Kidney (tissue), 14 donors: ENCODE data around the gene MMP13. TPM values are rescaled to one million over a fixed set of nuclear protein-coding genes. Genes with fewer than 3 reads are reported as not detected.

Experiments
- DNase-seq, 5 donors: peaks; one replicate each; pipeline ENCODE4 v3.0.0-alpha.2; 2013 to 2020
- FAIRE-seq: peaks from 2 replicates; lab custom pipeline; 2012; peaks lifted over from hg19 to GRCh38; lab: Jason Lieb, UNC
- H3K27ac ChIP-seq, 2 donors: one replicate each; pipeline ENCODE4 v1.7.0; 2013; ENCODE audit warnings: low read depth in 2 of 2, low read length in 2 of 2, inconsistent platforms in 1 of 2
- H3K27me3 ChIP-seq: one replicate; pipeline ENCODE4 v1.7.1; 2013; ENCODE audit warnings: low read length, inconsistent platforms; ENCODE audit not compliant: control insufficient read depth, insufficient read depth
- H3K36me3 ChIP-seq, 3 donors: one replicate each; pipeline versions ENCODE4 v1.7.0 to v1.7.1; 2013; ENCODE audit warnings: low read length in 3 of 3, control low read depth in 1 of 3, inconsistent platforms in 1 of 3; ENCODE audit not compliant: insufficient read depth in 3 of 3, control insufficient read depth in 2 of 3
- H3K4me1 ChIP-seq, 3 donors: one replicate each; pipeline versions ENCODE4 v1.7.0 to v1.7.1; 2013; ENCODE audit warnings: low read length in 3 of 3, inconsistent platforms in 1 of 3, low read depth in 1 of 3; ENCODE audit not compliant: control insufficient read depth in 2 of 3, insufficient read depth in 2 of 3
- H3K4me3 ChIP-seq, 3 donors: one replicate each; pipeline versions ENCODE4 v1.7.0 to v1.8.1; 2013; ENCODE audit warnings: low read length in 3 of 3, control low read depth in 1 of 3, inconsistent platforms in 1 of 3
- H3K9ac ChIP-seq, 3 donors: one replicate each; pipeline versions ENCODE4 v1.7.0 to v1.7.1; 2013; ENCODE audit warnings: low read length in 3 of 3, control low read depth in 1 of 3, inconsistent platforms in 1 of 3
- H3K9me3 ChIP-seq, 3 donors: one replicate each; pipeline versions ENCODE4 v1.7.0 to v1.7.1; 2013; ENCODE audit warnings: low read length in 3 of 3, control low read depth in 1 of 3, inconsistent platforms in 1 of 3; ENCODE audit not compliant: control insufficient read depth in 2 of 3, insufficient read depth in 1 of 3
- intact Hi-C: fragments of 100-400 bp; cut with DNase I; formaldehyde crosslinking; loops from one replicate; pipeline ENCODE4 v1.11.1; 2022
- polyA plus RNA-seq: library from polyadenylated mRNA; stranded (reverse); fragments of 350-450 nt; fragmentation: Illumina TruSeq; extraction: RNeasy Lipid Tissue Mini Kit (QIAGEN cat#74804); gene quantifications from one replicate; pipeline ENCODE4 v1.2.3, GENCODE V29; 2014; ENCODE audit warnings: low read depth, low replicate concordance; ENCODE audit not compliant: insufficient read depth
- total RNA-seq: library from RNA; stranded (reverse); fragmentation: NEBNext Ultra II Directional; extraction: Animal tissue kit (Norgen Biotek cat#: 25700); gene quantifications from one replicate; pipeline ENCODE4 v1.2.1, GENCODE V29; 2021
- TF ChIP-seq, protein P1 (sequence below): IDR thresholded peaks from 3 replicates; pipeline ENCODE4 v1.5.1; 2012; ENCODE audit warnings: mild to moderate bottlenecking, moderate library complexity, borderline replicate concordance; ENCODE audit not compliant: insufficient read depth; ENCODE audit errors: extremely low read depth
- donor health status: control.
- donor health status: control.
- donor health status: control.
- donor health status: control.
- donor health status: control.
- donor health status: DM: yes; HTN: yes; CAD: no.
- donor health status: Normal renal cell carcinoma (clear cell type).

The MMP13 gene
- total and polyA plus RNA-seq, 2 donors from 2014 or later, result not detected

DNA sequence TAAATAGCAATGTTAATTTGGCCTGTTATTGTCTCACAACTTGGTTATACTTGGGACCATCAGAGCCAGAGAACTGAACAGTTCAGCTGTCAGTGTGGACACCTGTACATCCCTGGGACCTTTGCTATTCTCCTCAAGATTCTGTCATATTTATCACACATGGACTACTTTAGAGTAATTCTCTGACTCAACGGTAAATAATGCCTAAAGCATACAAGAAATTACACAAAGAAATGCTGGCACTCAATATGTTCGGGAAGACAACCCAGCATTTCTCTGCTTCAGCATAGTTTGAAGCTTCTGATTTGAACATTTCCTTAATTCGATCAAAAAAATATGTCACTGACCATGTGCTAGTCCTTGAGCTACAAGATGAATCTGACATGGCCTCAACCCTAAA, 34.6 kb upstream of the MMP13 start:
- H3K36me3 ChIP-seq, result no peaks in the 10 kb centered on the region
- DNase-seq, result no peak
- no peaks in the 10 kb centered on the region for H3K4me1 ChIP-seq
- no peak overlapping the region for H3K27ac ChIP-seq
- FAIRE-seq, result no peak
- no peaks in the 10 kb centered on the region for H3K9me3 ChIP-seq
- intact Hi-C loops, result no loop called here
- TF ChIP-seq, protein P1, sequence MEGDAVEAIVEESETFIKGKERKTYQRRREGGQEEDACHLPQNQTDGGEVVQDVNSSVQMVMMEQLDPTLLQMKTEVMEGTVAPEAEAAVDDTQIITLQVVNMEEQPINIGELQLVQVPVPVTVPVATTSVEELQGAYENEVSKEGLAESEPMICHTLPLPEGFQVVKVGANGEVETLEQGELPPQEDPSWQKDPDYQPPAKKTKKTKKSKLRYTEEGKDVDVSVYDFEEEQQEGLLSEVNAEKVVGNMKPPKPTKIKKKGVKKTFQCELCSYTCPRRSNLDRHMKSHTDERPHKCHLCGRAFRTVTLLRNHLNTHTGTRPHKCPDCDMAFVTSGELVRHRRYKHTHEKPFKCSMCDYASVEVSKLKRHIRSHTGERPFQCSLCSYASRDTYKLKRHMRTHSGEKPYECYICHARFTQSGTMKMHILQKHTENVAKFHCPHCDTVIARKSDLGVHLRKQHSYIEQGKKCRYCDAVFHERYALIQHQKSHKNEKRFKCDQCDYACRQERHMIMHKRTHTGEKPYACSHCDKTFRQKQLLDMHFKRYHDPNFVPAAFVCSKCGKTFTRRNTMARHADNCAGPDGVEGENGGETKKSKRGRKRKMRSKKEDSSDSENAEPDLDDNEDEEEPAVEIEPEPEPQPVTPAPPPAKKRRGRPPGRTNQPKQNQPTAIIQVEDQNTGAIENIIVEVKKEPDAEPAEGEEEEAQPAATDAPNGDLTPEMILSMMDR, result no peak
- no peak overlapping the region for H3K9ac ChIP-seq
- no peak overlapping the region for H3K4me3 ChIP-seq
- no peaks in the 10 kb centered on the region for H3K27me3 ChIP-seq

DNA sequence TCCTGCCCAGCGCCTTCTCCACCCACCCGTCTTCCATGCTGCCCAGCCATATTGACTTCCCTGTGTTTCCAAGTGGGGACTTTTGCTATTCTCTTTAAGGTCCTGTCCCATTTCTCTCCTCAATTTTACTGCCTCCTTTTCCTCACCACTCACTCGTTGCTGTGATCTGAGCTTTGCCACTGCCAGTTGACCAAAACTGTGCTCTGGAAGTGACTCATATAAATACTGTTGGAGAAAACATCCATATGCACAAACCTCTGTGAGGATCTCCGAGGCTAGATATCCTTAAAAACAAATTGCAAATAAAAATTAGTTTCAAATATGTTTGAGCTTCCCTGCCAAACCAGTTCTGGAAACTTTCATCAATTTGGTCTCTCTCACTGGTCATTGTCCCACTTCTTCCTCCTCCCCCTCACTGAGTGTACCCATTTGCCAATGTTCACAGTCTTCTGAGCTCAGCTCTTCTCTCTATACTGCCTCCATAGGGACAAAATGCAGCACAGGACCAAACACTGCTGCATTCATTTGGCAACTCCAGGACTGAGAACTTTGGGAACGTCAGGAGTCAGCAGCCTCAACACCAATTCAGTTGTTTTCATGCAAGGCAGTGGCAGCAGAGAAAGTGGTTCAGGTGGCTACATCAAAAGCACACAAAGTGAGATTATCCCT, 34.0 kb upstream of the MMP13 start:
- no peak overlapping the region for H3K27ac ChIP-seq
- DNase-seq, result no peak
- H3K4me3 ChIP-seq, result no peak overlapping the region
- H3K9me3 ChIP-seq, result no peaks in the 10 kb centered on the region
- H3K4me1 ChIP-seq, result no peaks in the 10 kb centered on the region
- no peaks in the 10 kb centered on the region for H3K36me3 ChIP-seq
- H3K9ac ChIP-seq, result no peak overlapping the region
- intact Hi-C loops, result no loop called here
- TF ChIP-seq, protein P1, result no peak
- no peak for FAIRE-seq
- no peaks in the 10 kb centered on the region for H3K27me3 ChIP-seq

DNA sequence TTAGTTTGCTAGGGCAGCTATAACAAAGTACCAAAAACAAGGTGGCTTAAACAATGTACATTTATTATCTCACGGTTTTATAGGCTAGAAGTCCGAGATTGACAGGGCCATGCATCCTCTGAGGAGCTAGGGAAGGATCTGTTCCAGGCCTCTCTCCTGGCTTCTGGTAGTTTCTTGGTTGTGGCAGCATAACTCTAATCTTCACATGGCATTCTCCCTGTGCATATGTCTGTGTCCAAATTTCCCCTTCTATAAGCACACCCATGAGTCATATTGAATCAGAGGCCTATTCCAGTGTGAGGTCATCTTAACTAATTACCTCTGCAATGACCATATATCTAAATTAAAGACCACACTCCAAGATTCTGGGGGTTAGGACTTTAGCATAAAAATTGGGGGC, 31.3 kb upstream of the MMP13 start:
- Histone ChIP-seq H3K9me3 (no peaks in the 10 kb centered on the region), H3K9ac (no peak overlapping the region), H3K36me3 (no peaks in the 10 kb centered on the region), H3K27me3 (no peaks in the 10 kb centered on the region), H3K4me3 (no peak overlapping the region), H3K4me1 (no peaks in the 10 kb centered on the region), H3K27ac (no peak overlapping the region)
- intact Hi-C loops, result no loop called here
- TF ChIP-seq, protein P1, result no peak
- no peak for FAIRE-seq
- DNase-seq, result no peak

DNA sequence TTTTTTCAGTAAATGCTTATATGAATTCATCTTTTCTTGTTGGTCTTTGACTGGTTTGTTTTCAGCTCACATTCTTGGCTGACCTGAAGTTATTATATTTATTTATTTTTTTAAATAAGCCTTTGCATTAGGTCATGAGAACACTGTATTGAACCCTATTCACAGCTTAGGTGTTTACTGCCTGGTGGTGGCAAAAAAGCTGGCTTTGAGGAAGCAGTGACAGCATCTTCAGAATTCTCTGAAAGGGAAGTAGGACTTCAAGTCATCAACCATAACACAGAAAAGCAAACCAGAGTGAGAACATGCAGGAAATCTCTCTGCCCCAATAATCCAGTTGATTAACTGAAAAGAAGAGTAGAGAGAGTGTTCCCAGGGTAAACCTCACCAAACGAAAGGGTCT, 30.3 kb upstream of the MMP13 start:
- intact Hi-C loops, result no loop called here

More for the DNA sequence above, 30.3 kb upstream of the MMP13 start:
- H3K4me3 ChIP-seq, result no peak overlapping the region
- H3K4me1 ChIP-seq, result no peaks in the 10 kb centered on the region
- no peak overlapping the region for H3K9ac ChIP-seq
- no peak for FAIRE-seq
- H3K36me3 ChIP-seq, result no peaks in the 10 kb centered on the region
- no peaks in the 10 kb centered on the region for H3K9me3 ChIP-seq
- TF ChIP-seq, protein P1, result no peak
- H3K27me3 ChIP-seq, result no peaks in the 10 kb centered on the region
- DNase-seq, result no peak
- H3K27ac ChIP-seq, result no peak overlapping the region
